Measurements from ENCODE around the gene IQGAP2.
"Not testable (repeated sequence)": the region's sequence is repeated elsewhere in the genome, so short reads cannot be mapped to it uniquely, and the experiment has no call there.

Gene IQGAP2

GRCh38 chr5:76415855-76416254 lies 12.8 kb downstream of the IQGAP2 start:
- no peak for DNase-seq

- DNase-seq = no peak
Measured at GRCh38 chr5:76419597-76420298, 16.7 kb downstream of the IQGAP2 start.

- no peak for DNase-seq
Measured at GRCh38 chr5:76422227-76422626, 19.1 kb downstream of the IQGAP2 start.

GRCh38 chr5:76422742-76423141 lies 19.7 kb downstream of the IQGAP2 start:
- DNase-seq = no peak

GRCh38 chr5:76425146-76425545 lies 22.1 kb downstream of the IQGAP2 start:
- no peak for DNase-seq

- DNase-seq = no peak
Measured at GRCh38 chr5:76425928-76426804, 23.1 kb downstream of the IQGAP2 start.

GRCh38 chr5:76427206-76428140 lies 24.4 kb downstream of the IQGAP2 start:
- no peak for DNase-seq

- DNase-seq = not testable (repeated sequence)
Measured at GRCh38 chr5:76428550-76428949, 25.5 kb downstream of the IQGAP2 start.

GRCh38 chr5:76433261-76433660 lies 30.2 kb downstream of the IQGAP2 start:
- no peak for DNase-seq

- not testable (repeated sequence) for DNase-seq
Measured at GRCh38 chr5:76437507-76437906, 34.4 kb downstream of the IQGAP2 start.

GRCh38 chr5:76438025-76438424 lies 34.9 kb downstream of the IQGAP2 start:
- DNase-seq = no peak

- no peak for DNase-seq
Measured at GRCh38 chr5:76439201-76439600, 36.1 kb downstream of the IQGAP2 start.

GRCh38 chr5:76439929-76440328 lies 36.8 kb downstream of the IQGAP2 start:
- DNase-seq = no peak

GRCh38 chr5:76441101-76441500 lies 38.0 kb downstream of the IQGAP2 start:
- no peak for DNase-seq

GRCh38 chr5:76441890-76442673 lies 39.0 kb downstream of the IQGAP2 start:
- no peak for DNase-seq

- DNase-seq = no peak
Measured at GRCh38 chr5:76443066-76443800, 40.1 kb downstream of the IQGAP2 start.

- DNase-seq = no peak
Measured at GRCh38 chr5:76445063-76445462, 42.0 kb downstream of the IQGAP2 start.

- no peak for DNase-seq
Measured at GRCh38 chr5:76445830-76446229, 42.7 kb downstream of the IQGAP2 start.

GRCh38 chr5:76446776-76447175 lies 43.7 kb downstream of the IQGAP2 start:
- no peak for DNase-seq

- DNase-seq = no peak
Measured at GRCh38 chr5:76449606-76450005, 46.5 kb downstream of the IQGAP2 start.

GRCh38 chr5:76450054-76450453 lies 47.0 kb downstream of the IQGAP2 start:
- DNase-seq = no peak

Measured in DMS79 (cell line).